ENCODE data around the gene PHF5A.

GRCh38 chr22:41491374-41492100 lies 23.0 kb upstream of the PHF5A start:
- TF ChIP-seq CTCF (IDR thresholded peaks at IDR 0.05; ENCODE audit: low read depth, low read length, missing input control) (no peak), GABPA (IDR thresholded peaks at IDR 0.05 in 1 of 2, conservative IDR thresholded peaks at IDR 0.05 in 1 of 2) (no peak), SP1 (IDR thresholded peaks at IDR 0.05) (no peak), RXRA (IDR thresholded peaks at IDR 0.05) (no peak), ATF3 (IDR thresholded peaks at IDR 0.05) (no peak), HNF4A (conservative IDR thresholded peaks at IDR 0.05) (no peak), RAD21 (IDR thresholded peaks at IDR 0.05) (no peak), ZBTB33 (IDR thresholded peaks at IDR 0.05) (no peak), FOXA2 (IDR thresholded peaks at IDR 0.05) (no peak), JUND (IDR thresholded peaks at IDR 0.05) (no peak)

Data from liver (tissue), 3 donors.